NCI-H146 (cell line): ENCODE data around the gene PHACTR1.
"Not testable (repeated sequence)": the region's sequence is repeated elsewhere in the genome, so short reads cannot be mapped to it uniquely, and the experiment has no call there.

Source experiments
- DNase-seq: peaks from one replicate; lab custom pipeline; 2025; lab: John Stamatoyannopoulos, UW

The PHACTR1 gene

DNA sequence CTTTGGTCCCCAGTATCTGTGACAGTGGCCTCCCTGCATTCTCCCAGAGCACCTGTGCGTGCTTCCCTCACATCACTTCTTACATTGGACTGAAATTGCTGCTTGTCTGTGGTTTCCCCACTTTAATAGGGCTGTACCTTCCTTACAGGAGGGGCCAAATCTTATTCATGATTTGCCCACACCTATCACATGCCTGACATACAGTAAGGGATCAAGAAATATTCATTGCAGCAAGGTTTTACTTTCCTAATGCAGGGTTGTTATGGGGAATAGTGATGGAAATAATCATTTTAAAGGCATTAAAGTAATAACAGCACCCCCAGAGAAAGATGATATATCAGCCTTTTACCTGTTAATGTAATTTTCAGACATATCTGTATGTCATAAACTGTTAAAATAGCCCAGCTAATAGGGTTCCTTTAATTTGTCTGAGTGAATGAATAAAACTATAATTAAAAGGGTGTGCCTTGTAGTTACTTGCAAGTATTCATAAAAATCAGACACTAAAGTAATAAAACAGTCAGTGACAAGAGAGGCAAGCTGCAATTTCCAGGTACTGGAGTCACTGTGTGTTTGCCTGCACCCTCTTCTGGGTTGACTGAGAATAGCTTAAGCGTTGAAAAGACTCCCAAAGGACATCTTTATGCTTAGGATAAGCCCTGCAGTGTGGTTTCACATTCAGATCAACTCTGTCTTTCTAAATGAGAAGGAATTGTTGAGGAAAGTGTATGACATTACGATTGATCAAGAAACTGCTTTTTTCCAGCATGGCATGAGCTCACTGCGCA is 182.7 kb downstream of the PHACTR1 start:
- peak; percentile 2 for DNase-seq

DNA sequence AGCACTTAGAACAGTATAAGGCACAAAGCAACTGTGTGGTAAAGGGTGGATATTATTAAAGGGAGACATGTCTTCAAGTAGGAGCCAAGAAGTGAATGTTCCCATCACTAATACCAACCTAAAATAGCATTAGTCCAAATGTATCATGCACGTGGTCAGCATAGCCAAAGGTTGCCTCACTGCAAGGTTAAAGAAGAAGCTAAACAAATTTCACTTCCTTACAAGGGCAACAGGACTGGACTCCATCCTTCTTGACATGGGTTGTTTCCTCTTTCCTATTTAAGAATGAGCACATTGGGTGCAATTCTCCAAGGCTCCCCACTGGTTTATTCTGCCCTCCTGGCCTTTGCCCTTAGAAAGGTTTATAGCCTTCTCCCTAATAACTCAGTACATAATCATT is 186.7 kb downstream of the PHACTR1 start:
- DNase-seq: no peak

DNA sequence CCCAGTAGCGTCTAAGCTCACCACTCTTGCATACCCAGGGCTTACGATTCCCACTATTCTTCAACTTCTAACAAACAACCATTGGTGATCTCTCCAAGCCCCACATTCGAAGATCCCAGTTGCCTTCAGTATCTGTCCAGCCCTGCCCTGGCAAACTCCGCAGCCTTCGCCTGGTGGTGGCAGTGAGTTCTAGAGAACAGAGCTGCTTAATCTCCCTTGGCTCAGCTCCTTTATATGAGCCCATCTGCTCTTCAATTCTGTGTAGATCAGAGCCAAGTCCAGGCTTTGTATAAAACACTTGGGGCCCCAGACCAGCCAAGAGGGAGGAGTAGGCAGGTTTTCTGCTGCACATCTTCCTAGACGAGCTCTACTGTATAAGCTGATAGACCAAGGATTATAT is 193.3 kb downstream of the PHACTR1 start:
- peak; percentile 8 for DNase-seq

DNA sequence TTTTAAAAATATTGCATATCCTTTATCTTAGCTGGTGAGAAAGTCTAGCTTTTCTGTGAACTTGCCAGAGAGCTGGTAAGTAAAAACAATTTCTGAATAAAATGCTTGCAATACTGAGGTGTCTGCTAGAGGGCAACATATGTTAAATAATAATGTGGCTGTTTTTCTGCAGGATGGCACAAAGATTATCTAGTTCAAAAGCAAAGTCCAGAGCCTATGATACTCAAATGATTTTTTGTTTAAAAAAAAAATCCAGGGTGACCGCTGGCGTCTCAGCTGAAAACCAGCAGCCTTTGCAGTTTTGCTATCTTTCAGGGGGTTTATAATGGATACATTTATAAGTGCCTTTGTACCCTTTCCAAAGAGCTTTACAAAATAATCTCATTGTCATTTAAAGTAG is 194.9 kb downstream of the PHACTR1 start:
- DNase-seq: peak; percentile 58

DNA sequence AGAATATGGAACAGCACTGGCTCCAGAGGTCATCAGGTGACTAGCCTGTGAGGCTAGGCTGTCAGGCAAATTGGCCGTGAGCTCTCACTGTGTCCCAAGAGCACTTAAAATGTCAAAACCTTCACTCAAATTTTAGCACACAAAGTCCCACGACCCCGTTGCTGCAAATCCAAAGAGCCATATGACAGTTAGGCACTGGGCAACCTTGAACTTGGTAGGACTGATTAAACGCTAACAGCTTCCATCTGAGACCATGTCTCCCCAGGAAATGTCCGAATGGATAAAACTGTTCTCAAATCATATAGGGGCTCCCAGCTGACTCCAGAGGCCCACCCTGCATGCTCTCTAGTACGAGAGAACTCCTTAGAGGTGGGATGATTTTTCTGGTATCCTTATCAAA is 196.6 kb downstream of the PHACTR1 start:
- no peak for DNase-seq

DNA sequence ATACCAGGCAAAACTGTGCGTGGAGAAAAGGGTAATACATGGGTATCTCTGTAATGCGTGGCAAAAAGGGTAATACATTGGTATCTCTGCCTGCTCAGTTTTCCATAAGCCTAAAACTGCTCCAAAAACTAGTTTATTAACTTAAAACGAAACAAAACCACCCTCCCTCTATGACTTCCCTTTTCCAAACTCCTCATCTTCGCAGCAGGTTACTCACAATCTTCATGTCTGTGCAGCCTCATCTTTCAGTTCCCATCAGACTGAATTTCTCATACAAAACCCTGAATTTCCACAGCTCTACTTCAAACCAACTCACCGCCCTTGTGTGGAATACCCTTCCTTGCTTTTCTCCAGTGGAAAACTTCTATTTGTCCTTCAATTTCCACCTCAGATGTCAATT is 199.4 kb downstream of the PHACTR1 start:
- DNase-seq: no peak

DNA sequence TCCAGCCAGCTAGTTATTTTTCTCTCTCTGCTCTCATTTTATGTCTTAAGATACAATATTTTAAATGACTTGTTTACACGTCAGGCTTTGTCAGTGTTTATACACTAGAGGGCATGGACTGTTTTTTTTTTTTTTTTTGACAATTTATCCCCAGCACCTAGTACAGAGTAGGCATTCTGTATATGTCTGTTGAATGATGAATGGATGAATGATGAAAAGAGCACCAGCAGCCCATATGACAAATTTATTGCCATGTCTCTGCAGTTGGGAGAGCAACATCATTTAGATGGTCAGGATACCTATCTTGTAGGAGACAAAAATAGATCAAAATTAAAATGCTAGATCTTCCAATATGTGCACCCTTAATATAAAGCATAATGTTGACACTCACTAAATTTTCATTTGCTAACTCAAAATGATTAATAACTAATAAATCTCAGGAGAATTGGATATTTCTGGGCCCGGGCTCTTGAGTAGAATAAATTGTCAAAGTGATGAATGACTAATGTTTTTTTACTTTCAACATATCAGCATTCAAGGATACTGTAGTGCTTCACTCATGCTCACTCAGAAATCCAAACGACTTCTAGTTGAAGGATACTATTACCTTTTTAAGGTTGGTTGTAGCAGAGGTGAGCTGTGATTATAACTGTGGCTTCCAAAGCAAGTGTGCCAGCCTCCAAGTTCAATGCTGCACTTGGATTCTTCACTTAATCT is 200.0 kb downstream of the PHACTR1 start:
- no peak for DNase-seq

DNA sequence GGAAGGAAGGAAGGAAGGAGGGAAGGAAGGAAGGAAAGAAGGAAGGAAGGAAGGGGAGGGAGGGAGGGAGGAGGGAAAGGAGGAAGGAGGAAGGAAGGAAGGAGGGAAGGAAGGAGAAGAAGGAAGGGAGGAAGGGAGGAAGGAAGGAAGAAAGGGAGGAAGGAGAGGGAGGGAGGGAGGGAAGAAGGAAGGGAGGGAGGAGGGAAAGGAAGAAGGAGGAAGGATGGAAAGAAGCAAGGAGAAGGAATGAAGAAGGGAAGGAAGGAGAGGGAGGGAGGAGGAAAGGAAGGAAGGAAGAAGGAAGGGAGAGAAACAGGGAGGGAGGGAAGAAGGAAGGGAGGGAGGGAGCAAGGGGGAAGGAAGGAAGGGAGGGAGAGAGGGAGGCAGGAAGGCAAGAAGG is 204.9 kb downstream of the PHACTR1 start:
- DNase-seq: no peak

DNA sequence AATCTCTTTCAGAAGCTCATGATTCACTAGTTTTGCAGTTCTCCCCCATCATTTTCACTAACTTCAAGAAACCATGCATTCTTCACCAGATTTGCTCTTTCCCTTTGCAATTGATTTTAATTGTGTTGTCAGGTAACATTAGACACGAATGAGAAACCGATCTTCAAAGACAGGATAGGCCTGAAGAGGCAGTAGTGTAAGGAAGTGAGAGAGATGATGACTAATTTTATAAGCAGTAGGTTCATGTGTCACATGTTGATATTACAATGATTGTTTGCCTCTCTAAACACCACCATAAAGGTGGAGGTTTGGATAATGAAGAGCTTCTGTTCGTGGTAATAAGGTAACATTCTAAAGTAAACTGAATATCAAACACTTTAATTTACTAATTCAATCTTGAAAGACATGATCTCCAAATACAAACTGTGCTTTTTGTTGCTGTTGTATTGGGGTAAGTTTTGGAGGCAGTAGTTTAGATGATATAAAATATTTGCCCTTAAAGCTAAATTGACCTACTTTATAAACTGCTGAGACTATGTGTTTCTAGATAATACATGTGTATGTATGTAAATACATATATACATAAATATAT is 207.2 kb downstream of the PHACTR1 start:
- no peak for DNase-seq

DNA sequence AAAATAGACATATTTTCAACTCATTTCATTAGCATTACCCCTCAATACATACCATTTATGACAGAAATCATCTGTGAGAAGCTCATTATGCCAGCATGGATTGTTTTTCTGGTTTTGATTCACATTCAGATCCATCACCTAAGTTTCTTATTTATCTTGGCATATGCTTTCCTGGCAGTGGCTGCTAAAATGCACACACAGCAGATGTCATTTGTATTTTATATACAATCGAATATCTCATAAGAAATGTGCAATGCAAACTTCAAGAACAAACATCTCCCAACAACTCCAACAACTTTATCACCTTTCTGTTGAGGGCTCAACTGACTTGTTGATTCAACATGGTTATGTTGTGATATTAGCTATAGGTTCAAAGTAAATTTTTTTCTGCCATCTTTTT is 208.3 kb downstream of the PHACTR1 start:
- DNase-seq: no peak

DNA sequence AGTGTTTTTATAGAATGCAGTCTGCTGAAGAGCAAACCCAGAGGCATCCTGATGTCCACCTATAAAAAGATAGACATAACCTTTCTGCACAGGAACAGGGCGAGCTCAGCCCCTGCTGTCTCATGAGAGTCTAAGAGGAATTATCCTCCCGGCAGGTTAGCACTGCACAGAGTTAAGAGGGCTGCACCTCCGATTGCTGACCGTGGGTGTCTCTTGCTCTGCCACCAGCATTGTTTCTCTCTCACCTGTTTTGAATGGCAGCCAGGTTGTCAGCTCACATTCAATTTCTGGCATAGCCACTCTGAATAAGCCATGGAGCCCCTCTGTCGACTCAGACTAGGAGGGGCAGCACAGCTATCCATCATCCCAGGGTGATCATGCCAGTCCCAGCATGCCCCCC is 211.2 kb downstream of the PHACTR1 start:
- DNase-seq: peak; percentile 25

DNA sequence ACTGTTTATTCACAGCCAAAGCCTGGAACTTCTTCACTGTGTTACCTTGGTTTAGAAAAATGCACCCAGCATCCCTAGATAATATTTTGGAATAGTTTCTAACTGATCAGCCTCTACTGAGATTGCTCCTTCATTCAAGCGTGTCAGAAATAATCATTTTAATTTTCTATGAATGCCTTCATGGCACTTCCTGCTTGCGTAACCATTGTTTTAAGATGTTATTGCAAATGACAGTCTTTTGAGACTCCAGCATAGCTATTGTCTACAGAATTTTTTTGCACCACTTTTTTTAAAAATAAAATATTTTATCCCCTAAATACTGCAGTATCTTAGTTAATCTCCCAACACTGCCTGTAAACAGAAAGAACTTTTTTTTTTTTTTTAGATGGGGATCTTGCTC is 213.1 kb downstream of the PHACTR1 start:
- DNase-seq: no peak

DNA sequence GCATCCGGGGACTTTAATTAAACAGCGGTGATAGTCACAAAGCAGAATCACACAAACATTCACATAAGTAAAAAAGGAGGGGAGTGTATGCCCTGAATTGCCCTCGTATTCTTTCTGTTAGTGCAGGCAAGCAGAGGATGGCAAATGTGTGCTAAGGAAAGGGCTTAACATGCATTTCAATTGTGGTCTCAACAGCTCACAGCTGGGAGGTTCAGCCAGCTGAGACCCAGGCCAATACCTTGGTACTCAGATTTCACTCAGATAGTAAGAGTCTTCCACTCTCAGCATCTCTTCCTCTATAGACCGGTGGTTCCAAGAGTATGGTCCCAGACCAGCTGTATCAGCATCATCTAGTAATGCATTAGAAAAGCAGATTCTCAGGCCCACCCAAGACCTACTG is 215.1 kb downstream of the PHACTR1 start:
- DNase-seq: no peak

DNA sequence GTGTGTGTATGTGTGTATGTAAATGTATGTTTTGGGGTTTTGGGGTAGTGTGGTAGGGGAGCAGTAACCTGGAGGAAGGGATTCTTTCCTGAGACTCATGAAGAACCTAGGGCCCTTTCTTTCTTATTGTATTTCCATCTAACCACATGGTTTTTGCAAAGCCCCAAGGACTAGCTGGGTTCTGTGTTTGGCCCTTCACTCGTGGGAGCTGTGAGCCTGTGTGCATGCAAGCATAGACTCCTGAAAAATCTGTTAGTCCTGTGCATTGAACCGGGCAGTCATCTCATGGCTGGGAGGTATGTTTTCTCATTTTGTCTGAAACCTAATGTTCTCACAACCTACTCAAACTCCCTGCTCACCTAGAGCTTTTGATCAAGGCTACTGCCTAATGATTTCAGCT is 219.1 kb downstream of the PHACTR1 start:
- DNase-seq: peak; percentile 9

DNA sequence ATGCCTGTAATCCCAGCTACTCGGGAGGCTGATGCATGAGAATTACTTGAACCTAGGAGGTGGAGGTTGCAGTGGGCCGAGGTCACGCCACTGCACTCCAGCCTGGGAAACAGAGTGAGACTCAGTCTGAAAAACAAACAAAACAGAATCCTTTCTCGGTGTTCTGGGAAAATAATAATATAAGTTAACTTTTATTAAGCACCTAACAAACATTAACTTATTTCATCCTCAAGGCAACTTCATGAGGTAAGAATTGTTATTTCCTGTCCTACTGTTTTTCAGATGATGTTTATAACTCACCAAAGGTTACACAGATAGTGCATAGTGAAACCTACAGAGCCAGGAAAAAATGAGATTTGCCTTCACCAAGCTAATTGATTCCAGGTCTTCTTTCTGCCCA is 221.4 kb downstream of the PHACTR1 start:
- DNase-seq: no peak

DNA sequence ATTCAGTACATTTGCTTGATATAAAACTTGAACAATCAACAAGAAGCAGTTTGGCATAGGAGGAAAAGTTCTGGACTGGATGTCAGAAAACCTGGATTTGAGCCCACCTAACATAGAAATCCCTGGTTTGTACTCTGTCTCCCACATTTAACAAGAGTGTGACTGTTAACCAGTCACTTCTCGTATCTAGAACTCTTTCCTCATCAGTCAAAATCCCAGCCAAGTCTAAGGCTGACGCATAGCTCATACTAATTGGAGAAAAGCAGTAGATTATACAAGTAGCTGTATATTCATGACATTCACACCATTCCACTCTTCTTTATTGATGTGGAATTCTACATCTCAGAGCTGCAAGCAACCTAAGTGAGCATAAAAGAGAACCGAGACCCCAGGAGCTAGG is 222.7 kb downstream of the PHACTR1 start:
- no peak for DNase-seq

DNA sequence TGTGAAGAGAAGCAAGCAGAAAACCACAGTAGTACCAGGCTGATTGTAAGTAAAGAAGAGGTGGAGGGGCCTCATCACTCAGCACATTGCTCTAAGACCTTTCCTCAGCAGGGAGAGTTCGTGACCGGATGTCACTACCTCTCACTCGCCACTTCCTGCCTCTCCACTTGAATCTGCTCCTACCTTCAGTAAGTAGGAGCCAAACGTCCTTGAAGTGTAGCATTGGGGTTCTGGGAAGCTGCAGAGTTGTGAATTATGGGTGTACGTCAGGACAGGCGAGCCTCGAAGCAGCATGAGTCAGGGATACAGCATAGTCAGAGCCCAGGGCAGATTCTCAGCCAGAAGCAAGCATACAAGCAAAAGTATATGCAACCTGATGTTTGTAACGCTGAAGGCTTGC is 224.9 kb downstream of the PHACTR1 start:
- DNase-seq: no peak

DNA sequence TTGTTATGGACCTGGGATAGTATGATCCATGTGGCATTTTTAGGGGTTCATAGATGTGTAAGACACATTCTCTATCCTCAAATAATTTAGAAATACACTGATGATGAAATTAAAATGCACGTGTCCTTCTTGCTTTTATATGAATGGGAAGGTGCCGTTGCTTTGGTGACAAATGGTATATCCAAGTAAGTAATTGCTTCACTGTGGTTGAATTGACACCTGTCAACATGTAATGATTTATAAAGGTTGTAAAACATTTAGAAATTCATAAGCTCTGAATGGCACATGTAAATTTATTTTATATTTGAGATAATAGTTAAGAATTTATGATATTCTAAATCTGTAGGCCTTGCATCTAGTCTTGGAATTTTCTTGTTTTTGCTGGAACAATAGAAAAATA is 227.0 kb downstream of the PHACTR1 start:
- no peak for DNase-seq

DNA sequence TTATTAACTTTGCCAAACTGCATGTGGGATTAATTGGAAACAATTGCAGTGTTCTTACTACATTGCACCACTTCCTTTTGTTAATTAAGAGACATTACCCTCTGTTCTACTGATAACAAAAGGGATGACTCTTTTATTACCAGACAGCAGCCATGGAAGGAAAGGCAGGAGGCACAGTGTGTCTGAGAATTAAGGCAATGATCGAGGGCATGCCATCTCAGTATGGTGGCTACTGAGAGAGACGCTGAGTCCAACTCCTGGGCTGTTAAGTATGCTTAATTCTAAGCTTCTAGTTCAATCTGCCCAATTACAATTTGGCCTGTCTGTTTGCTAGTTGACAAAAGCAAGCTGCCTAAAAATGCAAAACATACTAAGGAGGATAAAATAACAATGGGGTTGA is 227.4 kb downstream of the PHACTR1 start:
- DNase-seq: no peak

DNA sequence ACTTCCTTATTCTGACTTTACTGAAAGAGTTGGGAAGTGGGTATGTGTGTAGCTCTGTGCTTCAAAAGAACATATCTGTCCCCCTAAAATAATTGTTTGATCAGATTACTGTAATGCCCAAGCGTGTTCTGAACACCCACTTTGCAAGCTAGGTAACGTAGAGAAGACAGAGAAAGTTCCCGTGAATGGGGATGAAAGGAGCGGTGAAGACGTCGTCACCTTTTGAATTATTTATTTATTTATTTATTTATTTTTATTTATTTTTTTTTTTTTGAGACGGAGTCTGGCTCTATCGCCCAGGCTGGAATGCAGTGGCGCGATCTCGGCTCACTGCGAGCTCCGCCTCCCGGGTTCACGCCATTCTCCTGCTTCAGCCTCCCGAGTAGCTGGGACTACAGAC is 228.0 kb downstream of the PHACTR1 start:
- DNase-seq: not testable (repeated sequence)

DNA sequence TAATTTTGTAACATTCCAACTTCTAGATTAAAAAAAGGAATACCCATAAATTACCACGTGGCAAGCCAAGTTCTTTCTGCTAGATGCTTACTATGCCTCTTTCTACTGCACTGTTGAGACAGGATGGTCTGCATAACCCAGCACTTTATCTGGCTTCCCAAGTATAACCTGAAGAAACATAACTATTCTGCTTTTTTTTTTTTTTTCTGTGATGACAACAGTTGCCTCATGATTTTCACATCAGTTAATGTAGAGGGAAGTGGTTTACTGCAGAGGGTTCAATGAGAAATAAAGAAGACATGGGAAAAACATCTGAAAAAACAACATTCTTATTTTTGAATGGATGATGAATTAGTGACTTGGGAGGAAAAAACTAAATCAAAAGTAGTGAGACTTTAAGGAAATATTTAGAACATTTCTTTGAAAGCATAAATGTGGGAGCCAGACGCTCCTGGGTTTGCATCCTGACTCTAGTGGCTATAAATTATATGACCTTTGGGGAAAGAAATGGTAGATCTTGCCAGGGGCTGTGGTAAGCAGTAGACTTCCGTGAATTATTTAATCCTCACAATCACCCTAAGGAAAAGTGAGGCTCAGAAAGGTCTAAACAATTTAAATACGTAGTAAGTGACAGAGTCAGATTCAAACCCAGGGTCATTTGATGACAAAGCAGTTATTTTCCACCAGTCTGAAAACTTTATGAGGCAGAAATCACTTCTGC is 230.7 kb downstream of the PHACTR1 start:
- no peak for DNase-seq

DNA sequence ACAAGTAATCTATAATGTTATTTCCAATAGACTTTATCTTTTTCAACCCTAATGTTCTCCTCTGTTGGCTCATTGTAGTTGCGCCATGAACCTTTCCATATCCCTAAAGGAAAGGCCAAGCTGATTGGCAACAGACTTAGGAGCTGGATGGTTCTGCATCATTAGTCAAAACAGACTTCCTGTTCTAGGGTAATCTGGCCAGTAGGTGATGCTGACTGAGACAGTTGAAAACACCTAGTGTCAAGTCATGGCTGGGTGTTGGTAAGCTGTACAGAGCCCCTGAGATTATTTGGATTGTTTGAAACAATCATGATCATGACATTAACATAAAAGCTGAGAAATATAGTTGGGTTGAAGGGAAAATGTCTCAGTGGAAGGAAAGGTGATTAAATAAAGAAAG is 231.4 kb downstream of the PHACTR1 start:
- no peak for DNase-seq

DNA sequence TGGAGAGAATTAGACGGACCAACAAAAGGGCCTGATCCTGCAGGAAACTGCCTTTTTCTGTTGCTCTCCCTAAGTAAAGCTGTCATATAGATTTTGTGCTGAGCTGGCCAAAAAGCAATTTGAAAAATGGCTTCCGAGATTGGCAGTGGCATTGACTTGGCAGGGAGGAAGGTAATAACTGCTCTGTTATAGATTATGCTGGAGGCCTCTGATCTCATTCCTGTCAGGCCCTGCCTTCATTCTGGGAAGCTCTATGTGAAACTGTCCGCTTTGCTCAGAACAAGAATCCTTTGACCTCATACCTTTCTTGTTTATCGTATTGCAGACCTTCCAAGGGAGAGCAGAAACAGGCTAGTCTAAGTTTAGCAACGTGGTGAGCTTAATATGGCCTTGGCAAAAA is 234.4 kb downstream of the PHACTR1 start:
- no peak for DNase-seq
